Activated T-cell treated with anti-CD3 and anti-CD28 coated beads, Interleukin-2, amount 50 U/mL, for 24 hours (primary cell): ENCODE measurements around the gene APC2.

ENCODE experiments used
- DNase-seq: peaks from one replicate; pipeline ENCODE4 v3.0.0-alpha.2; 2020
- H3K27ac Mint-ChIP-seq: 2 replicates; pipeline ENCODE4 v1.8.0; 2020; ENCODE audit warnings: mild to moderate bottlenecking, mixed read lengths
- H3K27me3 Mint-ChIP-seq: 2 replicates; pipeline ENCODE4 v1.8.0; 2020; ENCODE audit warnings: mixed read lengths
- H3K36me3 Mint-ChIP-seq: 2 replicates; pipeline ENCODE4 v1.8.0; 2020; ENCODE audit warnings: low read depth, mixed read lengths
- H3K4me1 Mint-ChIP-seq: 2 replicates; pipeline ENCODE4 v1.8.0; 2020; ENCODE audit warnings: low read depth, mixed read lengths
- H3K4me3 Mint-ChIP-seq: 2 replicates; pipeline ENCODE4 v1.8.0; 2020; ENCODE audit warnings: mild to moderate bottlenecking, moderate library complexity, mixed read lengths
- H3K9me3 Mint-ChIP-seq: 2 replicates; pipeline ENCODE4 v1.8.0; 2020; ENCODE audit warnings: mixed read lengths

Gene APC2

DNA sequence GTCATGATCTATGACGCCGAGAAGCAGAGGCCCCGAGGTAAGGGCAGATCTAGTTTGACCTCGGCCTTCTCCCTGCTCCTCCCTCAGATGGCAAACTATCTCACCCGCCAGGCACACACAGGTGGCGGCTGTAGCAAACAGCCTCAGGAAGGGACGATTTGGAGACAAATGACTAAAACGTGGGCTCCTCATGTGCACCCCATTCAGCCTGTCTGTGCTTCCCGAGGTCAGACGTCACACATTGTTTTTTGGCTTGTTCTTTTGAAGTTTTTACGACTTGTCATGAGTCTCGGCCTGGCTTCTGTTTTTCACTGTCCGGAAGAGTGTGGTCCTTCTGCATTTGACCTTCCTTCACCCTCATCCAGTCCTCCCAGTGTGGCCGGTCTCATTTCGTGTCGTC is 27.6 kb upstream of the APC2 start:
- H3K36me3 Mint-ChIP-seq: peaks cover 93% of the 10 kb centered on the region
- peaks cover 3% of the 10 kb centered on the region for H3K4me1 Mint-ChIP-seq

DNA sequence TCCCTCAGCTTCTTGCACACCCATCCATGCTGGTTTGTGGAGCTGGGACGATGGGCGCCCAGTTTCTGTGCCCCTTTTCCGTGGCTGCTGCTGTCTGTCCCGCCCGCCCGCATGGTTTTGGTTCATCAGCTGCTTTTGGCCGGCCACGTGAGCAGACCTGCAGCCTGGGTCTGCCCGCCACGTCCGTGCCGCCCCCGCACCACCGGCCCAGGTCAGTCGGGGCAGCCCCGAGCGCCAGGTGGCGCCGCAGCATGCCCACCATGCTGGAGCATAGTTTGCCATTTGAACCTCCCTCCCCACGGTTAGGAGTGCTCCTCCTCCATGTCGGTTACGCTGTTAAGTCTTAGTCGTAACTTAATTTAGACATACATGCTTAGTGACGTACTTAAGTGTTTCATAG is 27.0 kb upstream of the APC2 start:
- DNase-seq: no peak
- Mint-ChIP-seq H3K36me3 (peaks cover 93% of the 10 kb centered on the region), H3K9me3 (no peaks in the 10 kb centered on the region), H3K27ac (peak overlapping the region; percentile 35), H3K4me3 (no peak overlapping the region), H3K27me3 (no peaks in the 10 kb centered on the region), H3K4me1 (no peaks in the 10 kb centered on the region)

More for the DNA sequence above, 27.6 kb upstream of the APC2 start:
- no peaks in the 10 kb centered on the region for H3K9me3 Mint-ChIP-seq
- no peaks in the 10 kb centered on the region for H3K27me3 Mint-ChIP-seq
- no peak for DNase-seq
- peak overlapping the region; percentile 63 for H3K27ac Mint-ChIP-seq
- no peak overlapping the region for H3K4me3 Mint-ChIP-seq

GRCh38 chr19:1423436-1424191 is 26.3 kb upstream of the APC2 start:
- H3K27ac Mint-ChIP-seq: peak overlapping the region; percentile 35
- no peaks in the 10 kb centered on the region for H3K27me3 Mint-ChIP-seq
- H3K4me3 Mint-ChIP-seq: no peak overlapping the region
- peaks cover 93% of the 10 kb centered on the region for H3K36me3 Mint-ChIP-seq
- H3K4me1 Mint-ChIP-seq: no peaks in the 10 kb centered on the region
- no peaks in the 10 kb centered on the region for H3K9me3 Mint-ChIP-seq
- DNase-seq: no peak

GRCh38 chr19:1424192-1424955 is 25.5 kb upstream of the APC2 start:
- no peaks in the 10 kb centered on the region for H3K9me3 Mint-ChIP-seq
- no peak overlapping the region for H3K4me3 Mint-ChIP-seq
- no peak for DNase-seq
- H3K27me3 Mint-ChIP-seq: no peaks in the 10 kb centered on the region
- peaks cover 87% of the 10 kb centered on the region for H3K36me3 Mint-ChIP-seq
- H3K27ac Mint-ChIP-seq: no peak overlapping the region
- no peaks in the 10 kb centered on the region for H3K4me1 Mint-ChIP-seq

GRCh38 chr19:1425102-1425837 is 24.7 kb upstream of the APC2 start:
- Mint-ChIP-seq H3K4me3 (no peak overlapping the region), H3K27me3 (no peaks in the 10 kb centered on the region), H3K27ac (peak overlapping the region; percentile 41), H3K36me3 (peaks cover 90% of the 10 kb centered on the region), H3K9me3 (no peaks in the 10 kb centered on the region), H3K4me1 (no peaks in the 10 kb centered on the region)
- no peak for DNase-seq

DNA sequence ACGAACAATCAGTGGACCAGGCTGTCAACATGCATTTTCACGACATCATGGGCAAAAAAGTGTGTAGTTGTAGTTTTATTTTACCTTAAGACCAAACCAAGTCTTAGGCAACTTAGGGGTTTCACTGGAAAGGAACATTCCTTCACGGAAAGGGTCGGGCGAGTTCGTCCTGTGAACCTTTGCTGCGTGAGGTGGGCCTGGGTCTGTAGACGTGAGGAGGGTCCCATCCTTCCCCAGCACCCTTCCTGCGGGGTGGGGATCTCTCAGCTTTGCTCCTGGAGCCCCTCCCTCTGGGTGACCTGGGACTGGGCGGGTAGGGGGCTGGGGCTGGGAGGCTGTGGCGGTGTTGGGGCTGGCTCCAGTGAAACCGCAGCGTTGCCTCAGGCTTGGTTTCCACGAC is 24.0 kb upstream of the APC2 start:
- Mint-ChIP-seq H3K4me1 (no peaks in the 10 kb centered on the region), H3K27ac (no peak overlapping the region), H3K27me3 (no peaks in the 10 kb centered on the region), H3K9me3 (no peaks in the 10 kb centered on the region), H3K4me3 (no peak overlapping the region), H3K36me3 (peaks cover 90% of the 10 kb centered on the region)
- no peak for DNase-seq

DNA sequence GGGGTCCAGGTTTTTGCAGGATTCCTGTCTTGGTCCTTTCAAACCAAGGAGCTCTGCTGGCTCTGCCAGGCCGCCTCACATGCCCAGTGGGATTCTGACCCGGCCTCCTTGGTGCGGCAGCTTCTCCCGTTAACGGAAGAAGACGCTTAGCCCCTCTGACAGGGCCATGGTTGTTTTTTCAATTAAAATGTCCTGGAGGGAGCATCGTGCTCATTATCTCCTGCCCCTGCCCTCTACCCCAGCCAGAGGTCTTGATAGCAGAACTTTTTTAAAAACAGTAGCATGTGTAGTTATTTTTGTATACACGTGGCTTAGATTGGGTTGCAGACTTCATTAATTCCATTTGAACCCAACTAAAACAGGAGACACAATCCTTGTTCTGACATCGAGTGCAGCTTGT is 23.2 kb upstream of the APC2 start:
- H3K27ac Mint-ChIP-seq: no peak overlapping the region
- H3K4me1 Mint-ChIP-seq: no peaks in the 10 kb centered on the region
- no peaks in the 10 kb centered on the region for H3K9me3 Mint-ChIP-seq
- no peaks in the 10 kb centered on the region for H3K27me3 Mint-ChIP-seq
- no peak for DNase-seq
- no peak overlapping the region for H3K4me3 Mint-ChIP-seq
- H3K36me3 Mint-ChIP-seq: peaks cover 91% of the 10 kb centered on the region

DNA sequence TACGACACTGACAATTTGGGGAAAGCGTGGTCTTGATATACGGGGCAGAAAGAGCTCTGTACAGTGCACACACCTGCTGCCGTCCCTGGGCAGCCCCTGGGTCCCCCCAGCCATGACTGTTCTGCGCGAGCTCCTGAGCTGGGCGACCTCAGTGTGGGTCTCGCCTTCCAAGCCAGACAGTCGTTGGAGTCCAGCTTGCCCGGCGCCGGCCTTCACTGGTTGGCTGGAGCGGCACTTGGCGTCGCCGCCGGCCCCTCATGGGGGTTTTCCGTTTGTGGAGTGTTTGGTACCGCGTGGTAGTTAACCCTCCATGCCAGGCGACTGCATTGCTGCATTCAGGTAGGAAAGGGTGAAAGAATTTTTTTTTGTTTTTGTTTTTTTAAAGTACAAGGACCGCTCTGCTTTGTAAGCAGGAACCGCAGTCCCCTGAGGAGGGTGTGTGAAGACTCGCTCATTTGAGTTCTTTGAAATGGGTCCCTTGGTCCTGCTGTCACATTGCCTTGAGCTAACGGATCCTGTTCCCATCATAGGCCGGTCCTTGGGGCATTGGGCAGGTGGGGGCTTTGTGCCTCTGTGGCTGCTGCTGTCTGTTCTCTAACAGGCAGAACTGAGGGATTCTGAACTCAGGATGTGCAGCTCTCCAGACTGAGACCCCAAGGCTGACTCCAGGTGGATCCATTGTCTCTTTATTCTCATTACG is 22.6 kb upstream of the APC2 start:
- Mint-ChIP-seq H3K27me3 (no peaks in the 10 kb centered on the region), H3K36me3 (peaks cover 91% of the 10 kb centered on the region), H3K27ac (no peak overlapping the region), H3K4me1 (no peaks in the 10 kb centered on the region), H3K9me3 (no peaks in the 10 kb centered on the region), H3K4me3 (no peak overlapping the region)
- DNase-seq: no peak

- Mint-ChIP-seq H3K4me3 (no peak overlapping the region), H3K9me3 (no peaks in the 10 kb centered on the region), H3K27ac (no peak overlapping the region), H3K36me3 (peaks cover 85% of the 10 kb centered on the region), H3K4me1 (no peaks in the 10 kb centered on the region), H3K27me3 (no peaks in the 10 kb centered on the region)
- no peak for DNase-seq
These were observed 21.1 kb upstream of the APC2 start for GRCh38 chr19:1428738-1429391.

- Mint-ChIP-seq H3K4me3 (no peak overlapping the region), H3K27me3 (no peaks in the 10 kb centered on the region), H3K4me1 (no peaks in the 10 kb centered on the region), H3K36me3 (peaks cover 84% of the 10 kb centered on the region), H3K9me3 (no peaks in the 10 kb centered on the region), H3K27ac (peak overlapping the region; percentile 40)
- no peak for DNase-seq
These were observed 20.2 kb upstream of the APC2 start for GRCh38 chr19:1429750-1430149.

DNA sequence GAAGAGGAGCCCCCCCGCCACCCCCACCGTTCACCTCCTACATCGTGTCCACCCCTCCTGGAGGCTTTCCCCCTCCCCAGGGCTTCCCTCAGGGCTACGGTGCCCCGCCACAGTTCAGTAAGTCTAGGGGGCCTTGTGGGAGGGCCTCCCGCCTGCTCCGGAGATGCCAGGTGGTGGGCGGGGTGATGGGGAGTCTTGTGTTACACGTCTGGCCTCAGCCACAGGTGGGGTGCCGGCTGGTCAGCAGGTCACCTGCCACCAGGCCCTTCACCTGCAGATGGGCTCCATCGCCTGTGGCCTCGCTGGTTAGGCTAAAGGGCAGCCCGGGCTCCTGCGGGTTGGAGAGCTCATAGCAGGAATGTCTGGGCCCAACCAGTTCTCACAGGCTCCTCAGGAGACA is 19.7 kb upstream of the APC2 start:
- H3K9me3 Mint-ChIP-seq: no peaks in the 10 kb centered on the region
- no peaks in the 10 kb centered on the region for H3K4me1 Mint-ChIP-seq
- no peak overlapping the region for H3K4me3 Mint-ChIP-seq
- peaks cover 83% of the 10 kb centered on the region for H3K36me3 Mint-ChIP-seq
- no peaks in the 10 kb centered on the region for H3K27me3 Mint-ChIP-seq
- no peak overlapping the region for H3K27ac Mint-ChIP-seq
- no peak for DNase-seq

DNA sequence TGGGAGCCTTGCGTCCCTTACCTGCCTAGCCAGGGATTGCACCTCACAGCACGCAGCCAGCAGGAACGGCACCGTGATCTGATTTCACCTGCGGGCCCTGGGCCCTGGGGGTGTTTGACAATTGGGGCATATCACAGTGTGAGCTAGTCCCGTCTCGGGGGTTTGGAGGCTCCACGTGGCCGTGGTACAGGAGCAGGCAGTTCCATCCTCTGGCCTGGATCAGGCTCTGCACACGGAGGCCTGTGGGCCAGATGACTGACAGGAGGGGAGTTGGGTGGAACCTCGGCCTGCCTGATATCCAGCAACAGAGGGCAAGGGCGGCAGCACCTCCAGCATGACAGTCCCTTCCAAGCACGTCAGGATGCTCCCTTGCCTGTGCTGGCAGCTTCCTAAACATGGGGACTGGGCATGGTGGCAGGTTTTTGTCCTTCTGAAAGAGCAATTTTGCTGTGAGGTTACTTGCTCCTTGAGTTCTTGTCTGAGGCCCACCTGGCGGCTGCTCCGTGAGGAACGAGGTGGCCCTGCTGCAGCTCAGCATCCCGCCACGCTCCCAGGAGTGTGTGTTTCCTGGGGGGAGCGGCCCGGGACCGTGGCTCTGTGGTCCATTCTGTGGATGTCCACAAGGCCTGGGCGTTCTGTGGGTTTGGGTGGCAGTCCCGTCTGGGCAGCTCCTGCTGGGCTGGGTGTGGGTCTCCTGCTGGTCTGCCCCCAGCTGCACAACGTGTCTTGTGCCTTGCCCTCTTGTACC is 18.0 kb upstream of the APC2 start:
- Mint-ChIP-seq H3K27ac (peak overlapping the region; percentile 69), H3K4me1 (no peaks in the 10 kb centered on the region), H3K36me3 (peaks cover 72% of the 10 kb centered on the region), H3K4me3 (no peak overlapping the region), H3K27me3 (no peaks in the 10 kb centered on the region), H3K9me3 (no peaks in the 10 kb centered on the region)
- no peak for DNase-seq

GRCh38 chr19:1432507-1432887 is 17.4 kb upstream of the APC2 start:
- H3K4me1 Mint-ChIP-seq: peaks cover under 1% of the 10 kb centered on the region
- DNase-seq: no peak
- no peaks in the 10 kb centered on the region for H3K9me3 Mint-ChIP-seq
- H3K4me3 Mint-ChIP-seq: no peak overlapping the region
- no peak overlapping the region for H3K27ac Mint-ChIP-seq
- no peaks in the 10 kb centered on the region for H3K27me3 Mint-ChIP-seq
- peaks cover 66% of the 10 kb centered on the region for H3K36me3 Mint-ChIP-seq
